K562 (cell line): ENCODE measurements around the gene GPR107. TPM values are rescaled to one million over a fixed set of nuclear protein-coding genes. Genes with fewer than 3 reads are reported as not detected.

Experiments
- GTF3C2 ChIP-seq: IDR thresholded peaks from 3 replicates; pipeline ENCODE4 v1.6.1; 2011; ENCODE audit warnings: borderline replicate concordance, mild to moderate bottlenecking, moderate library complexity; ENCODE audit not compliant: insufficient read length; ENCODE audit errors: extremely low read depth
- MGA ChIP-seq: fragments of 450-650 bp; IDR thresholded peaks from 2 replicates; pipeline ENCODE4 v1.6.1; 2016; ENCODE audit warnings: mild to moderate bottlenecking, moderate library complexity
- NFATC3 ChIP-seq: fragments of 450-650 bp; IDR thresholded peaks from 2 replicates; pipeline ENCODE4 v1.6.1; 2017; ENCODE audit warnings: mild to moderate bottlenecking
- RBBP5 ChIP-seq: fragments of 200-600 bp; sonication (generic); IDR thresholded peaks from 2 replicates; pipeline ENCODE4 v1.6.1; 2012; ENCODE audit warnings: borderline replicate concordance, mild to moderate bottlenecking, low read length, control low read depth, inconsistent platforms; ENCODE audit not compliant: insufficient read depth, poor library complexity, severe bottlenecking
- RBM14 ChIP-seq: fragments of 200-400 bp; formaldehyde crosslinking; IDR thresholded peaks from 2 replicates; pipeline ENCODE4 v1.6.1; 2018; ENCODE audit warnings: low read depth, mild to moderate bottlenecking, low read length, moderate library complexity, borderline replicate concordance; ENCODE audit not compliant: insufficient read depth
- SRSF9 ChIP-seq: fragments of 200-400 bp; formaldehyde crosslinking; IDR thresholded peaks from 2 replicates; pipeline ENCODE4 v1.6.1; 2017; ENCODE audit warnings: low read depth, low read length, borderline replicate concordance
- USF1 ChIP-seq: sonication (generic); formaldehyde crosslinking; IDR thresholded peaks from 2 replicates; pipeline ENCODE4 v1.9.0; 2022; ENCODE audit warnings: mild to moderate bottlenecking, missing genetic modification reagents
- ZNF77 ChIP-seq: fragments of 250-450 bp; sonication (Bioruptor Pico); IDR thresholded peaks from 2 replicates; pipeline ENCODE4 v1.5.0; 2020
- ZZZ3 ChIP-seq: fragments of 450-650 bp; IDR thresholded peaks from 2 replicates; pipeline ENCODE4 v1.6.1; 2016; ENCODE audit warnings: antibody characterized with exemption, mild to moderate bottlenecking, moderate library complexity
- polyA plus RNA-seq, 8 experiments: library from polyadenylated mRNA; depleted of rRNA in 4 of 8; stranded (reverse) in 5 of 8; unstranded in 3 of 8; fragments of >200 nt; fragmentation: Nextera tagmentation in 2 of 8; fragmentation: Illumina TruSeq in 1 of 8; extraction: Ambion mirVana in 2 of 8; extraction: Trizol in 1 of 8; gene quantifications; 2 replicates each; pipeline versions ENCODE4 v1.2.1 to v1.2.3, GENCODE V29; 2011 to 2014; ENCODE audit warnings: inconsistent platforms in 1 of 8, missing spikeins in 1 of 8
- total RNA-seq, 7 experiments: library from RNA; depleted of rRNA in 6 of 7; stranded (reverse); fragments of >200 nt in 6 of 7; fragmentation: Illumina TruSeq in 2 of 7; extraction: Trizol in 2 of 7; gene quantifications; 2 replicates each; pipeline versions ENCODE4 v1.2.1 to v1.2.3, GENCODE V29; 2011 to 2021; ENCODE audit warnings: low replicate concordance in 1 of 7
- TF ChIP-seq, protein P1 (sequence below): fragments of 250-450 bp; sonication (Bioruptor Pico); IDR thresholded peaks from 2 replicates; pipeline ENCODE4 v1.8.0; 2021; ENCODE audit warnings: moderate library complexity, mild to moderate bottlenecking, inconsistent platforms

The GPR107 gene
- total and polyA plus RNA-seq, 9 of the 15 experiments (the other 6 are each of a cell fraction or from before 2014, with no cell fraction given) = 3.2 to 34.6 (median 14.4) TPM

DNA sequence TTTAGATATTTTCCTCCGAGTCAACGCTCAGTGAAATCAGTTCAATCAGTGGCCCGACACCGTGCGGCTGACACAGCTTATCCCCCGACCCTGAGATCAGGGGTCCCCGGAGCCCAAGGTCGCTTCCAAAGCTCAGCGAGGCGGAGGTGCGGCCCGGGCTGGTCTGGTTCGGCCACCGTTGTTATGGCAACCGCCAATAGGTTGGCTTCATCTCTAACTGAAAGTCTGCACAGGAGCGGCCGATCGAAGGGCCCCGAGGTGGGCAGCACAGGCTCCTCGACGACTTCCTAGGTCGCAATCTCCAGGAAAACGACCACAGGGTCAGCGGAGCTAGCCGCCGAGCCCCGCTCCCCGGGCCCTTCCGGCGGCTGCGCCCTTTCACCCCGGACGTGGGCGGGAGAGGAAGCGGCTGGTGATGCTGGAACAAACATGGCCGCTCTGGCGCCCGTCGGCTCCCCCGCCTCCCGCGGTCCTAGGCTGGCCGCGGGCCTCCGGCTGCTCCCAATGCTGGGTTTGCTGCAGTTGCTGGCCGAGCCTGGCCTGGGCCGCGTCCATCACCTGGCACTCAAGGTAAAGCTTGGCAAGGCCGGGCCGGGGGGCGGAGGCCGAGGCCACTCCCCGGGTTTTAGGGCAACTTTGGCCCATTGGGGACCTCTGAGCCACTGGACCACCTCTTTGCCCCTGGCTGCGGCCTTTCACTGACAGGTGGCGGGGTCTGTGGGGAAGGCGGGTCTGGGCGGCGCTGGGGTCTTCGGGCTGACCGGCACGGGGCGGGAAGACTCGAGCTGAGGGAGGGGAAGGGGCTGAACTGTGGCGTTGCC lies at the start of gene GPR107 (continued):
- no peak for TF ChIP-seq MGA
- no peak for TF ChIP-seq NFATC3
- 0 out of 2 replicates have a peak, but pooled peaks have one; percentile 45 for TF ChIP-seq RBM14
- TF ChIP-seq, protein P1, sequence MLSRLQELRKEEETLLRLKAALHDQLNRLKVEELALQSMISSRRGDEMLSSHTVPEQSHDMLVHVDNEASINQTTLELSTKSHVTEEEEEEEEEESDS (CRISPR knock-in tag) = no peak
- no peak for TF ChIP-seq USF1 (CRISPR knock-in tag)
- TF ChIP-seq GTF3C2 = no peak
- TF ChIP-seq SRSF9 = no peak
- no peak for TF ChIP-seq ZZZ3
- TF ChIP-seq ZNF77 (CRISPR knock-in tag) = no peak
- TF ChIP-seq RBBP5 = peak; percentile 80
